ENCODE results near the gene UBR3.
A peak's percentile ranks its signal among the peaks of the same experiment; 100 is the strongest.

Gene UBR3

GRCh38 chr2:170052151-170052550 is 224.9 kb downstream of the UBR3 start:
- no peak for DNase-seq (ENCODE audit: low spot score)

GRCh38 chr2:170054997-170055396 is 227.7 kb downstream of the UBR3 start:
- no peak for DNase-seq (ENCODE audit: low spot score)

DNA sequence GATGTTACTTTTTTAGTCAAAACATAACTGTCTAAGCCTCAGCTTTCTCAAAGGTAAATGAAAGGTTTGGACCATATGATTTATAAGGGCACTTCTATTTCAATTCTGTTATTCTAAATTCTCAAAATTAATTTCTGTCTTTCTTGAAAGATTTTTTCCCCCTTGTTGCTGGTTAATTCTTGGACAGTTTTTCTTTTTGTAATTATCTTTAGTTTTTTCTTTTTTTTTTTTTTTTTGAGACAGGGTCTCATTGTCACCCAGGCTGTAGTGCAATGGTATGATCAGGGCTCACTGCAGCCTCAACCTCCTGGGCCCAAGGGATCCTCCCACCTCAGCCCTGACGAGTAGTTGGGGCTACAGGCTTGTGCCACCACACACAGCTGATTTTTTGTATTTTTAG is 229.6 kb downstream of the UBR3 start:
- DNase-seq (ENCODE audit: low spot score): no peak

DNA sequence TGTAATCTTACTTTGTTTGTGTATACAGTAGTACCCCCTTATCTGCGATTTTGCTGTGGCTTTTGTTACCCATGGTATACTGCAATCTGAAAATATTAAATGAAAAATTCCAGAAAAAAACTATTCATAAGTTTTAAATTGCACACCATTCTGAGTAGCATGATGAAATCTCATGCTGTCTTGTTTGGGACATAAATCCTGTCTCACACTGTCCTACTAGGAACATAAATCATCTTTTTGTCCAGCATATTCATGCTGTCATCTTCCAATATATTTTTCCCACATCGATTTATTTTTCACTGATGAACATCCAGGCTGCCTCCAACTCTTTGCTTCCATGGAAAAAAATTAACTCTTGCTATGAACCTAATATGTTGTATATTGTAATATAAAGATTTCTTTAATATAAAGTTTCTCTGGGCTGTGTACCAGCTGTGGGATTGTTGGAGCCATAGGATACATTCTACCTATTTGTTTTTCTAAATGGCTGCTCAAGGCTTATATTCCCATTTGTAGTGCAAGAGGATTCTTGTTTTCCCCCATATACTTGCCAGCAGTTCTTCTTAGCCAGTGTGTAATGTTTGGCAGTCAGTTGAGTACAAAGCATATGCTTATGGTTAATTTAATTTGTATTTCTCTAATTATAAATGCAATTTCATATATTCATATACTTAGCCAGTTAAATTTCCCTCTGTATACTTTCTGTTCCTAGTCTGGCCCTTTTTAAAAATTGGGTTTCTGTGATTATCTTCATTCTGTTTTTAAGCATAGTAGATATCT is 236.4 kb downstream of the UBR3 start:
- no peak for DNase-seq (ENCODE audit: low spot score)

DNA sequence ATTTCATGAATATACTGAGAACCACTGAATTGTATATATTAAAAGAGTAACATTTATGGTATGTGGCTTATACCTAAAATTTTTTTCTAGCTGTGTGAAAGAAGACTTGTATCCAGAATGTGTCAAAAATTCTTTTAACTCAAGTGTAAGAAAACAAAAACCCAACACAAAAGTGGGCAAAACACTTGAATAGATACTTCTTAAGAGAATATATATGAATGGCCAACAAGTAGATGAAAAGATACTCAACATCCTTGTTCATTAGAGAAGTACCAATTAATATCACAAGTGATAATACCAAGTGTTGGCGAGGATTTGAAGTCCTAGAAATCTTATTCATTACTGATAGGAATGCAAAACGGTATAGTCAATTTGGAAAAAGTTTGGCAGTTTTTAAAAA is 243.5 kb downstream of the UBR3 start:
- DNase-seq (ENCODE audit: low spot score): no peak

DNA sequence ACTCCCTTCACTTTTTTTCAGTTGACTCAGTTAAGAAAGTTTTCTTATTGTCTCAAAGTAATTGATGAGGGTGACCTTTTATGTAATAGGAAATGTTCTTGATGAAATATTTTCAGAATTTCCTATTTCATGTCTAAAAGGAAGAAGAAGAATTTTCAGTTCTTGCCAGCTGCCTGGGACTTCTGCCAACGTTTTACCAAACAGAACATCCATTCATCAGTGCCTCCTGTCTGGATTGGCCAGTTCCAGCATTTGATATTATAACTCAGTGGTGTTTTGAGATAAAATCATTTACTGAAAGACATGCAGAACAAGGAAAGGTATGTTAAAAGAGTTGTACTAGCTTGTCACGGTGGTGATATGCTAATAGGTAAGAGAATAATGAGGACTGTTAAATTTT is 246.0 kb downstream of the UBR3 start:
- DNase-seq (ENCODE audit: low spot score): no peak

DNA sequence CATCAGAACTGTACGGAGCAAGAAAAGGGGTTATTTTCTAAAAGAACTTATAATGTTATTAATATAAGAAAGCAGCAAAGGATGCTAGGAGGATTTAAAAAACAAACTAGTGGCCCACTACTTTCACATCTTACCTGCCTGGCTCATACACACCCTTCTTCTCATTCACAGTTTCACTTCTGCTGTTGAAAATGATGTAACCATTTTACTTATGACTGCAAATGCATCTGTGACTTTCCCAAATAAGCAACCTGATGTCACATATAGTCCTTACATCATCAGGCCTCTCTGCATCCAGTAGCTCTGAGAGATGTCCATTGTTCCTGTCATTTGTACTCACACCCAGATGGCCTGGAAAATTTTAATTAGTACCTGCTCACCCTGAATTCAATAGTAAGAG is 248.9 kb downstream of the UBR3 start:
- no peak for DNase-seq (ENCODE audit: low spot score)

DNA sequence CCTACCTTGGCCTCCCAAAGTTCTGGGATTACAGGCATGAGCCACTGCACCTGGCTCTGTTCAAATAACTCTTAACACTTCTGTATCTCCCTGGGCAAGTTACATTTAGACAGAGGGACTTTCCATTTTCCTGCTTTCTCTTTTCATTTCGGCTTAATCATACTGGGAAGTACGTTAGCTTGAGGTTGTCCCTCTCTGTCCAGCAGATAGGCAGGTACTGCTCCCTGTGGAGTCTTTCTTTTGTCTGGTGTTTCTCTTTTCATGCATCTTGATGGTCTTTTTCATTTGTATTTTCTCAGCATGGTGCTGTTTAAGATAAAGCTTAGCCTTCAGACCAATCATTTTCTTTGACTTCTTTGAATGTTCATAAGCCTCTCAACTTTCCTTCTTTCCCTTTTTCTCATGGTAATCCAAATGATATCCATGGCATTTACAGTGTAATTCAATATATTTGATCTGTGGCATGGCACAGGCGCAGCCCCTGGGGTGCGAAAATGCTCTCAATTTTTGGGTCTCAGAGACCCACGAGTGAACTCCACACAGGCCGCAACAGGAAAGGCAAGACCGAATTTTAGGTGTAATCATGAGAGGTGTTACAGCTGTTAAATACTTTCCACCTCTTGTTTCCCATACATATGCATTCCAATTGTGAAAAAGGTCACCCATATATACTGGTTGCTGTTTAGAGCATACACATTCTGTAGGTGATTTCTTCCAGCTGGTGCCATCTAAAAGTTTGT is 250.7 kb downstream of the UBR3 start:
- DNase-seq (ENCODE audit: low spot score): no peak

- DNase-seq (ENCODE audit: low spot score): no peak
Observed at GRCh38 chr2:170084820-170085491, 257.7 kb downstream of the UBR3 start.

GRCh38 chr2:170086117-170086688 is 258.9 kb downstream of the UBR3 start:
- no peak for DNase-seq (ENCODE audit: low spot score)

GRCh38 chr2:170086751-170087412 is 259.6 kb downstream of the UBR3 start:
- DNase-seq (ENCODE audit: low spot score): no peak

GRCh38 chr2:170087413-170087793 is 260.1 kb downstream of the UBR3 start:
- no peak for DNase-seq (ENCODE audit: low spot score)

- DNase-seq (ENCODE audit: low spot score): no peak
Observed at GRCh38 chr2:170088776-170089175, 261.5 kb downstream of the UBR3 start.

DNA sequence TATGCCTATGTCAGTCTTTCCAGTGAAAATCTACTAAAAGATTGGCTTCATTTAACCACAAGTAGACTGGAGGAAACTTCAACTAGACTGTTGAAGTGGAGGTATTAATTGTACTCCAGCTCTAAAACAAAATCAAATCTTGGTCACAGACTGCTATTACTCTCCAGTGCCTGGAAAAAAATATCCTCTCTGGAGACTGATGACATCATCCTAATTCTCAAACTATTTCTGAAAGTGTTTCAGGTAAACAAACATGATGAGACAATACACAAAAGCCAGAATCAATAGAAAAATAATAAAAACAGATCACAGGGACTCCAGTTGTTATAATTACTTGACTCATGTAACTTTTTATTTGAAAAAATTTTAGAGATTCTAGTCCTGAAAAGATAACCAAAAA is 263.0 kb downstream of the UBR3 start:
- DNase-seq (ENCODE audit: low spot score): no peak

DNA sequence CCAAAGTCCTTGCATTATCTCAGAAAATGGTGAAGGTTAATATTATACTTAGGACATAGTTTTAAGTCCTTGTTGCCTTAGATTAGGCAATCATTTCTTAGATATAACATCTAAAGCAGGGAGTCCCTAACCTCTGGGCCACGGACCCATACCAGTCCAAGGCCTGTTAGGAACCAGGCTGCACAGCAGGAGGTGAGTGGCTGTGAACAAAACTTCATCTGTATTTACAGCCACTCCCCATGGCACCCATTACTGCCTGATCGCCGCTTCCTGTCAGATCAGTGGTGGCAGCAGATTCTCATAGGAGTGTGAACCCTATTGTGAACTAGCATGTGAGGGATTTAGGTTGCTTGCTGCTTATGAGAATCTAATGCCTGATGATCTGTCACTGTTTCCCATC is 264.2 kb downstream of the UBR3 start:
- DNase-seq (ENCODE audit: low spot score): no peak

DNA sequence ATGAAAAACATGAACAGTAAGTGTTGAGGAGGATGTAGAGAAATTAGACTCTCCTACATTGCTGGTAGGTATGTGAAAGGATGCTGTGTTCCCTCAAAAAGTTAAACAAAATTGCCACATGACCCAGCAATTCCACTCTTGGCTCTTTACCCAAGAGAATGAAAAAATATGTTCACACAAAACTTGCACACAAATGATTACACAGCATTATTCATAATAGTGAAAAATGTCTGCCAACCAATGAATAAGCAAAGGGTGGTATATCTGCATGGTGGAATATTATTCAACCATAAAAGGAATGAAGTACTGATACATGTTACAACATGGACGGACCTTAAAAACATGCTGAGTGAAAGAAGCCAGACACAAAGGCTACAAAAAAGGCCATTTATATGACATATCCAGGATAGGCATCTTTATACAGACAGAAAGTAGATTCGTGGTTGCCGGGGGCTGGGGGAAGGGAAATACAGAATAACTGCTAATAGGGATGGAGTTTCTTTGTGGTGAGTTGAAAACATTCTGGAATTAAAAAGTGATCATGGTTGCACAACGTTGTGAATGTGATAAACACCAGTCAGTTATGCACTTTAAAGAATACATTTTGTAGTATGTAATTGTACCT is 265.3 kb downstream of the UBR3 start:
- no peak for DNase-seq (ENCODE audit: low spot score)

DNA sequence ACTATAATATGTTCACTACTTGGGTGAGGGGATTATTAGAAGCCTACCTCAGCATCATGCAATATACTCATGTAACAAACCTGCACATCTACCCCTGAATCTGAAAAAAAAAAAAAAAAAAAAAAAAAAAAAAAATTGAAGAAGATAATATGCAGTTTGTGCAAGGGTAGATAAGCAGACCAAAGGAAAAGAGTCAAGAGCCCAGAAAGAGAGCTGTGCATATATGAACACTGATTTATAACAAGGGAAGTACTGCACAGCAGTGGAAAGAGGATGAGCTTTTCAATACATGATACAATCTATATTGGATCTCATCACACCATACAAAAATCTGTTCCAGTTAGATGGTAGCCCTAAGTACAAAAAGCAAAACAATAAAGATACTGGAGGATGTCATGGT is 268.1 kb downstream of the UBR3 start:
- no peak for DNase-seq (ENCODE audit: low spot score)

GRCh38 chr2:170098626-170099312 is 271.5 kb downstream of the UBR3 start:
- DNase-seq (ENCODE audit: low spot score): no peak

DNA sequence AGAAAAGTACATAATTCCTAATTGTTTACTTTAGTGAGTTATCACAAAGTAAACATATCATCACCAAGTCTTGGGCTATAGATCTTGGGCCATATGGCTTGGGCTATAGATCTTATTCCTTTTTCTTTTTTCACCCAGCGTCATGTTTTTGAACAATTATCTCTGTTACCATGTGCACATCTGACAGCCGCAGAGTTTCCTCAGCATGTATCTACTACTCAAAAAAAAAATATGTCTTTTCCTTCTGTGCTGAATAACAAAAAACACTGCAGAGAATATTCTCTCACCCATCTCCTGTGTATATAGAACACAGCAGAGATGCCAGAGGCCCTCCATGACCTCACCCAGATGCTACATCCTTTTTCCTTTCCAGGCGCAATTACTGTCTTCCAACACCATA is 274.5 kb downstream of the UBR3 start:
- no peak for DNase-seq (ENCODE audit: low spot score)

DNA sequence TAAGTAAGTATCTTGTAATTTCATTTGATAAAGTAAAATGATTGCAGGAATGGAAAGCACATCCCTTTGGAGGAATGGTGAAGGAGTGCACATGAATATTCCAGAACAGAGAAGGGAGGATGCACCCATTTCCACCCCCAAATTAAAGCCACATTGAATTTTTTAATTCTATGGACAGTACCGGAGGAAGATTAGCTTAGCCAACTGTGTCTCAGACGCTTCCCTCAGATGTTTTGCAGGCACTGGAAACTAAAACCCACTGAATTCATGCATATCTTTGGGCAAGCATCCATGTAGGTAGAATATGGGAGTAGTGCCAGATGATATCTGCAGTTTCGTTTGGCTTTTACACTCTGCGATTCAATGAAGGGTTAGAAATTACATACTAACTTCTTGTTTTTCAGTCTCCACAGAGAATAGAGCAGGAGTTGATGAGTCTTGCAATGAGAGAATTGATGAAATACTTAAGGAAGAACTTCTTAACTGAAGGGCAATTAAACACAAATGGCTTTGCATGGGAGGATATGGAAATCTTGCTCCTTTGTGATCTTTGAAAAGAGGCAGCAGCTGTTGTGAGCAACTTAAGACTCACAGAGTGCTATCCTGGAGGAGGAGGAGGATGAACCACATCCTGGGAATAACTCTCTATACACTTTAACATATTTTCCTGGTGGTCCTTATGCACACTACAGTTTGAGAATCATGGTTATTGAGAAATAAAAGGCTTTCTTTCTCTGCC is 279.0 kb downstream of the UBR3 start:
- DNase-seq (ENCODE audit: low spot score): peak; percentile 29
